C4-2B (cell line): Measurements from ENCODE around the gene EFNA3.
A peak's percentile ranks its signal among the peaks of the same experiment; 100 is the strongest.

Experiments used
- ZFX ChIP-seq: fragments of 450-650 bp; IDR thresholded peaks from 2 replicates; pipeline ENCODE4 v1.6.1; 2017
- TF ChIP-seq, protein P1 (sequence below): fragments of 450-650 bp; conservative IDR thresholded peaks from 2 replicates; pipeline ENCODE4 v1.5.1; 2017; ENCODE audit warnings: mild to moderate bottlenecking

DNA sequence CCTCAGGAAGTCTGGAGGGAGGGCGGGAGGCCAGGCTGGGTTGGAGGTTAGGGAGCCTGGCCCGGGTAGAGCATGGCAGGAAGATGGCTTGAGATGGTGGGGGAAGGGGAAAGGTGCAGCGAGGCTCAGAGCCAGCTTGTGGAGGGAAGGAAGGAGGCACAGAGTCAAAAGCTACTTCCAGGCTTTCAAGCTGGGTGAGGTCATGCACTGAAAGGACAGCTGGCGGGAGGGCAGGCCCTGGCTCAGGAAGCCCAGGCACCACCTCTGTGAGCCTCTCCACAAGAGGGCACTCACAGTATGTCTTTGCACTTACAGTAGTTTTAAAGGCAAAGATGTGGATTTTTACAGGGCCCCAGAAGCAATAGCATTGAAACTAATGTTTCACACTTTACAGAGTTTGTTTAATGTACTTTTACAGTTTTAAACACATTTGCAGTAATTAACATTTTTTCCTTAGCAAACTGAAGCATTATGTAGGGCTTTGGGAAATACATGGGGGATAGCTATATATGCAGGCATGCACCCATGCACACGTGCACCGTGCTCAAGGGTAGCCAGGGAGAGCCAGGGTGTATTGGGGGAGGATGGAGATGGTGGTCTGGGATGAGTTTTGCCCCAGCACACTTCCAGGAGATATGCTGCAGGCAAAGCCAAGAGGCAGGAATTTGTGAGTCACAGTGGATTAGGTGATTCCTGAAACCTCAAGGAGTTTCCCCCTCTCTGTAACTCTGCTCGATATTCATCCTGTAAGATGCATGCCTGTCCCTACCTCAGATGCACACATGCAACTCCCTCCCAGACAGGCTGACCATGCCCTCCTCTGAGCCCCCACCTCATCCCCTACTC, 33.6 kb upstream of the EFNA3 start:
- TF ChIP-seq, protein P1, sequence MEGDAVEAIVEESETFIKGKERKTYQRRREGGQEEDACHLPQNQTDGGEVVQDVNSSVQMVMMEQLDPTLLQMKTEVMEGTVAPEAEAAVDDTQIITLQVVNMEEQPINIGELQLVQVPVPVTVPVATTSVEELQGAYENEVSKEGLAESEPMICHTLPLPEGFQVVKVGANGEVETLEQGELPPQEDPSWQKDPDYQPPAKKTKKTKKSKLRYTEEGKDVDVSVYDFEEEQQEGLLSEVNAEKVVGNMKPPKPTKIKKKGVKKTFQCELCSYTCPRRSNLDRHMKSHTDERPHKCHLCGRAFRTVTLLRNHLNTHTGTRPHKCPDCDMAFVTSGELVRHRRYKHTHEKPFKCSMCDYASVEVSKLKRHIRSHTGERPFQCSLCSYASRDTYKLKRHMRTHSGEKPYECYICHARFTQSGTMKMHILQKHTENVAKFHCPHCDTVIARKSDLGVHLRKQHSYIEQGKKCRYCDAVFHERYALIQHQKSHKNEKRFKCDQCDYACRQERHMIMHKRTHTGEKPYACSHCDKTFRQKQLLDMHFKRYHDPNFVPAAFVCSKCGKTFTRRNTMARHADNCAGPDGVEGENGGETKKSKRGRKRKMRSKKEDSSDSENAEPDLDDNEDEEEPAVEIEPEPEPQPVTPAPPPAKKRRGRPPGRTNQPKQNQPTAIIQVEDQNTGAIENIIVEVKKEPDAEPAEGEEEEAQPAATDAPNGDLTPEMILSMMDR: peak; percentile 88
- TF ChIP-seq ZFX: no peak
